Stomach (tissue), 9 donors: Measurements from ENCODE around the gene ZNF672. TPM values are rescaled to one million over a fixed set of nuclear protein-coding genes. Genes with fewer than 3 reads are reported as not detected.

ENCODE experiments used
- DNase-seq, 2 donors: peaks; one replicate each; pipeline versions ENCODE4 v3.0.0 to v3.0.0-alpha.2; 2013 to 2019
- H3K27ac ChIP-seq, 5 donors: fragments of 200-600 bp in 4 of 5; sonication (generic) in 4 of 5; one replicate each; pipeline ENCODE4 v1.5.1; 2013 to 2019; ENCODE audit warnings: mild to moderate bottlenecking in 1 of 5, moderate library complexity in 1 of 5
- H3K27me3 ChIP-seq, 3 donors: fragments of 200-600 bp; sonication (generic); one replicate each; pipeline ENCODE4 v1.5.1; 2017 to 2019; ENCODE audit warnings: mixed run types in 1 of 3
- H3K36me3 ChIP-seq, 4 donors: fragments of 200-600 bp; sonication (generic); 1 replicate in 3 of 4; 2 replicates in 1 of 4; pipeline ENCODE4 v1.5.1; 2016 to 2019
- H3K4me1 ChIP-seq, 4 donors: fragments of 200-600 bp; sonication (generic); one replicate each; pipeline ENCODE4 v1.5.1; 2016 to 2019
- H3K4me3 ChIP-seq, 4 donors: fragments of 200-600 bp; sonication (generic) in 3 of 4; one replicate each; pipeline ENCODE4 v1.5.1; 2016 to 2019; ENCODE audit warnings: mild to moderate bottlenecking in 1 of 4
- H3K9me3 ChIP-seq, 4 donors: fragments of 200-600 bp; sonication (generic); one replicate each; pipeline ENCODE4 v1.5.1; 2016 to 2019
- EP300 ChIP-seq: sonication (generic); formaldehyde crosslinking; IDR thresholded peaks from one replicate; pipeline ENCODE4 v1.6.1; 2017; ENCODE audit warnings: antibody characterized with exemption
- POLR2A ChIP-seq, 4 donors: fragments of 450-650 bp; IDR thresholded peaks; one replicate each; pipeline ENCODE4 v1.6.1; 2016; ENCODE audit warnings: antibody characterized with exemption in 4 of 4, control low read depth in 2 of 4, mild to moderate bottlenecking in 1 of 4, moderate library complexity in 1 of 4
- POLR2AphosphoS5 ChIP-seq, 3 donors: sonication (generic); formaldehyde crosslinking; IDR thresholded peaks; one replicate each; pipeline ENCODE4 v1.6.1; 2016; ENCODE audit warnings: antibody characterized with exemption in 3 of 3
- whole genome bisulfite sequencing, 5 donors: extraction: QIAGEN DNeasy Blood & Tissue Kit in 3 of 5; methylation state at CpG; one replicate each; pipeline versions ENCODE4 v1.1.5 to v1.1.7; 2013 to 2018; 5-methylcytosine and 5-hydroxymethylcytosine counted together
- intact Hi-C: fragments of 100-400 bp; cut with DNase I; formaldehyde crosslinking; loops from one replicate; pipeline ENCODE4 v1.15.1; 2023; ENCODE audit warnings: low total_unique reads
- polyA plus RNA-seq, 3 donors: library from polyadenylated mRNA; stranded (reverse); fragments of 200-250 nt; gene quantifications; one replicate each; pipeline ENCODE4 v1.2.3, GENCODE V29; 2013
- total RNA-seq, 5 donors: library from RNA; depleted of rRNA; stranded (reverse); fragments of >200 nt; gene quantifications; one replicate each; pipeline versions ENCODE4 v1.1.0 to v1.2.3, GENCODE V29; 2014 to 2016
- TF ChIP-seq, protein P1 (sequence below), 7 experiments: fragments of 450-650 bp in 4 of 7; fragments of 200-600 bp in 3 of 7; sonication (generic) in 3 of 7; IDR thresholded peaks; one replicate each; pipeline ENCODE4 v1.5.1; 2016 to 2019; ENCODE audit warnings: antibody characterized with exemption in 7 of 7, control low read depth in 2 of 7, mild to moderate bottlenecking in 1 of 7
- donor health status: healthy with polysubstance abuse.
- donor health status: Bipolar disorder and iron deficiency.
- donor health status: healthy.

The ZNF672 gene
- total and polyA plus RNA-seq, 8 donors, result 13.0 to 142 (median 29.0) TPM

DNA sequence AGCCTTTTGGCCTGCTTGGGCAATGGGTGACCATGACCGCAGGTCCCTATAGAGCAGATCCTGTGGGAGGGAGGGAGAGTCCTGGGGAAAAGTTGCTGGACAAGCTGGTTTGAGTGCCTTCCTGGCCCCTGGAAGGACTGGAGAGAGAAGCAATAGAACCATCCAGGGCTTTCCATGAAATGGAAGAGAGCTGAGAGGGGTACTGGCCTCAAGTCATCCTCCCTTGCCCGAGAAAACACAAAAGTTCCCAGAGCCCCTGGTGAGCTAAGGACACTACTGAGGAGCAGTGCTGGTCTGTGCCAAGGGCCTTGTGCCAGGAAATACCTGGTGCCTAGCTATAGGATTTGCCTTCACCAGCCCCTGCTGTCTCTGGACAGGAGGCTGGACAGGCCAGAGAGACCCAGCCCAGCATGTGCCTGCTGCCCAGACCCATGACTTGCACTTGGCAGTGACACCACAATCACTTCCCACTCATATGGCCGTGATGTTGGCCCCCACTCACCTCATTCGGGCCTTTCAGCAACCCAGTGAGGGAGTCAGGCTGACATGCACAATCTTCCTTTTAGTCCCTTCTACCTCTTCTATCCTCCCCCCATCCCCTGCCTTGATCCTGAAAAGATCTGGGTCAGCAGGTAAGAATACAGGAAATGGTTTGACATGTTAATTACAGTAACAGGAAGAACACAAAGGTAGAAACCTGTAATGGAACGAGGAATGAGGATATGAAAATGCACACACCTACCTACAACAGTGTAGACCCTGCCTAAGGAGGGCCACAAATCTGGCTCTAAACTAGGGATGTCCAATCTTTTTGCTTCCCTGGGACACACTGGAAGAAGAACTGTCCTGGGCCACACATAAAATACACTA, 19.3 kb upstream of the ZNF672 start:
- Histone ChIP-seq H3K9me3 (no peaks in the 10 kb centered on the region), H3K27ac (peak overlapping the region in 2 of 5 donors; percentile 22 to 47), H3K4me1 (peaks cover 33 to 72% (median 49%) of the 10 kb centered on the region in 4 donors), H3K36me3 (peaks cover 37 to 83% (median 80%) of the 10 kb centered on the region in 4 donors), H3K4me3 (no peak overlapping the region), H3K27me3 (no peaks in the 10 kb centered on the region)
- TF ChIP-seq POLR2A (IDR thresholded peaks at IDR 0.05), result no peak
- no peak for TF ChIP-seq EP300
- TF ChIP-seq, protein P1, sequence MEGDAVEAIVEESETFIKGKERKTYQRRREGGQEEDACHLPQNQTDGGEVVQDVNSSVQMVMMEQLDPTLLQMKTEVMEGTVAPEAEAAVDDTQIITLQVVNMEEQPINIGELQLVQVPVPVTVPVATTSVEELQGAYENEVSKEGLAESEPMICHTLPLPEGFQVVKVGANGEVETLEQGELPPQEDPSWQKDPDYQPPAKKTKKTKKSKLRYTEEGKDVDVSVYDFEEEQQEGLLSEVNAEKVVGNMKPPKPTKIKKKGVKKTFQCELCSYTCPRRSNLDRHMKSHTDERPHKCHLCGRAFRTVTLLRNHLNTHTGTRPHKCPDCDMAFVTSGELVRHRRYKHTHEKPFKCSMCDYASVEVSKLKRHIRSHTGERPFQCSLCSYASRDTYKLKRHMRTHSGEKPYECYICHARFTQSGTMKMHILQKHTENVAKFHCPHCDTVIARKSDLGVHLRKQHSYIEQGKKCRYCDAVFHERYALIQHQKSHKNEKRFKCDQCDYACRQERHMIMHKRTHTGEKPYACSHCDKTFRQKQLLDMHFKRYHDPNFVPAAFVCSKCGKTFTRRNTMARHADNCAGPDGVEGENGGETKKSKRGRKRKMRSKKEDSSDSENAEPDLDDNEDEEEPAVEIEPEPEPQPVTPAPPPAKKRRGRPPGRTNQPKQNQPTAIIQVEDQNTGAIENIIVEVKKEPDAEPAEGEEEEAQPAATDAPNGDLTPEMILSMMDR (IDR thresholded peaks at IDR 0.05), result no peak
- 65 to 85% (median 73%) methylated on average over 5 of the region's 5 CpGs for WGBS, 5 donors
- intact Hi-C loops, result no loop called here
- no peak for DNase-seq

DNA sequence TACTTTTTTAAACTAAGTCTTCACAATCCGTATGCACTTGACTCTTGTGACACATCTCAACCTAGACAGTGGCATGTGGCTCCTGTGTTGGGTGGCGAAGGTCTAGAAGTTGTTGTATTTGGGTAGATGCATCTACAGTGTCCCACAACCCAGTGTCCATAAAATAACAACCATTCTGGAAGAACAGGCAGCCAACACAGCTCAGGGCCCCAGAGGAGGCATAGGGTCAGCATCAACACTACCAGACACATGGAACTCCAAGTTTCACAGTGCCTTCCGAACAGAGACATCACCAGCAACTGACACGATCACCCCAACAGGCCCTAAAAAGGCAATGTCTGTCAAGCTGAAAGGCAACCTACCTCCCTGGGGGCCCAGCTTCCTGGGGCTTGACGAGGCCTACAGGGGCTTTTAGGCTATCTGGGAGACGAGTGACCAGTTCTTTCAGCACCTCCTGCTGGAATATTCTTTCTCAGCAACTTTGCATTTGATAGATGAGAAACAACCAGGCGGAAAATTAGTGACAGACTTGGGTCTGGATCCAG, 17.9 kb upstream of the ZNF672 start:
- Histone ChIP-seq H3K4me3 (no peak overlapping the region), H3K27me3 (no peaks in the 10 kb centered on the region), H3K27ac (no peak overlapping the region), H3K36me3 (peaks cover 23 to 76% (median 68%) of the 10 kb centered on the region in 4 donors), H3K4me1 (peaks cover 46 to 86% (median 63%) of the 10 kb centered on the region in 4 donors), H3K9me3 (no peaks in the 10 kb centered on the region)
- no peak for TF ChIP-seq EP300
- WGBS, 5 donors, result 83 to 91% (median 88%) methylated on average over 6 to 7 of the region's 7 CpGs
- intact Hi-C loops, result no loop called here
- DNase-seq, result no peak

GRCh38 chr1:248821101-248821500, 16.9 kb upstream of the ZNF672 start:
- peaks cover 13 to 66% (median 58%) of the 10 kb centered on the region in 4 donors for H3K36me3 ChIP-seq
- H3K9me3 ChIP-seq, result no peaks in the 10 kb centered on the region
- no peak for DNase-seq
- intact Hi-C loops, result no loop called here
- H3K27me3 ChIP-seq, result no peaks in the 10 kb centered on the region
- peak overlapping the region in 1 of 5 donors; percentile 4 for H3K27ac ChIP-seq
- H3K4me3 ChIP-seq, result no peak overlapping the region
- 50 to 72% (median 63%) methylated on average over 3 of the region's 3 CpGs for WGBS, 5 donors
- TF ChIP-seq POLR2AphosphoS5 (IDR thresholded peaks at IDR 0.05), result no peak
- no peak for TF ChIP-seq POLR2A (IDR thresholded peaks at IDR 0.05)
- TF ChIP-seq EP300, result no peak
- TF ChIP-seq, protein P1 (IDR thresholded peaks at IDR 0.05), result no peak
- peaks cover 47 to 89% (median 65%) of the 10 kb centered on the region in 4 donors for H3K4me1 ChIP-seq

DNA sequence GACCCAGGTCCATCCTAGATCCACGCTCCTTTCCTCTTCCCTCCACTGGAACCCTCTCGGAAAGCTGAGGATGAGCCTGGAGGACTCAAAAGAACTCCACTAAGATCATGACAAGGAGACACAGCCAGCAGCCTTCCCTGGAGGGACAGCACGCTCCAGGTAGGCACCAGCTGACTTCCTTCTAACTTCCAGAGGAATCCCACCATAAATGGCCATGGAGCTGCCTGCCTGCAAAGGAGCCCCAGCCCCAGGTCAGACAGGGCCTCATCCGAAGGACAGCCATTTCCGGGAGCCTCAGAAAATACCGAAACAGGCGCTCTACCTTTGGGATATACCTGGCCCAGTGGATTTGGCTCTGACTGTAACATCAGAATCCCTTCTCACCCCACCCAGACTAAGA, 16.4 kb upstream of the ZNF672 start:
- Histone ChIP-seq H3K27ac (no peak overlapping the region), H3K36me3 (peaks cover 10 to 61% (median 53%) of the 10 kb centered on the region in 4 donors), H3K4me1 (peaks cover 48 to 86% (median 66%) of the 10 kb centered on the region in 4 donors), H3K9me3 (no peaks in the 10 kb centered on the region), H3K27me3 (no peaks in the 10 kb centered on the region), H3K4me3 (no peak overlapping the region)
- DNase-seq, result no peak
- intact Hi-C loops, result no loop called here
- TF ChIP-seq POLR2A (IDR thresholded peaks at IDR 0.05) (no peak), POLR2AphosphoS5 (IDR thresholded peaks at IDR 0.05) (no peak)
- 93 to 96% (median 93%) methylated on average over 7 of the region's 7 CpGs for WGBS, 5 donors

DNA sequence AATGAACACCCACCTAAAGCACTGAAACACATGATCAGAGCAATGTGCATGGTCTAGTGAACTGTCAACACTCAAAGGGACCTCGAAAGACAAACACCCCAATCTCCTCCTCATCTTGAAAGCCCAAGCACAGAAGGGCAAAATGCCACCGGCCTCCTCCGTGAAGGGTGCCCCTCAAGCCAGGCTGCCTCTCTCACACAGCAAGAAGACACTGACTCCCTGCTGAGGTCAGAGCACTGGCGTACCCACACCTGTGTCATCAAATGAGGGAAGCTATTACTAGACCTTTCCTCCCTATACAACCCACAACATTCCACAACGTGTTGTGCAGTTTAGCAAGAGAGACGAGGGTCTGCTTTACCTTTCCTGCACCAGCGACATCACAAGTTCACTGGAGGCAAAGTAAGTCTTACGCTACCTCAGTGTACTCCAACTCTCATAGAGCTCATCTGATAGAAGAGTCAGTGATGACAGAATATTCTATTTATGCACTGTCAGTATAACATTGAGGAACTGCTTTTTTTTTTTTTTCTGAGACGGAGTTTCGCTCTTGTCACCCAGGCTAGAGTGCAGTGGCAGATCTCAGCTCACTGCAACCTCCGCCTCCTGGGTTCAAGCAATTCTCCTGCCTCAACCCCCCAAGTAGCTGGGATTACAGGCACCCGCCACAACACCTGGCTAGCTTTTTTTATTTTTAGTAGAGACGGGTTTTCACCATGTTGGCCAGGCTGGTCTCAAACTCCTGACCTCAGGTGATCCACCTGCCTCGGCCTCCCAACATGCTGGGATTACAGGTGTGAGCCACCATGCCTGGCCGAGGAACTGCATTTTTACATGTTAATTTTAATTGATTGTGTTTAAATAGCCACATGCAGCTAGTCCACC, 15.6 kb upstream of the ZNF672 start:
- no peak for DNase-seq
- peak overlapping the region in 2 of 5 donors; percentile 14 to 18 for H3K27ac ChIP-seq
- WGBS, 5 donors, result 82 to 85% (median 84%) methylated on average over 15 of the region's 15 CpGs
- H3K4me1 ChIP-seq, result peaks cover 53 to 86% (median 72%) of the 10 kb centered on the region in 4 donors
- no peak for TF ChIP-seq POLR2AphosphoS5 (IDR thresholded peaks at IDR 0.05)
- H3K4me3 ChIP-seq, result peak overlapping the region in 2 of 4 donors; percentile 21 to 91
- peaks cover 10 to 53% (median 45%) of the 10 kb centered on the region in 4 donors for H3K36me3 ChIP-seq
- H3K27me3 ChIP-seq, result no peaks in the 10 kb centered on the region
- no peaks in the 10 kb centered on the region for H3K9me3 ChIP-seq
- intact Hi-C loops, result no loop called here
